ENCODE measurements around the gene CEL.

GRCh38 chr9:133112663-133113026 is 50.9 kb downstream of the CEL start:
- no peak for TF ChIP-seq CTCF (conservative IDR thresholded peaks at IDR 0.05; ENCODE audit: low read length)
- TF ChIP-seq EZH2phosphoT487 (IDR thresholded peaks at IDR 0.05; ENCODE audit: borderline replicate concordance, low read depth, low read length), result no peak
